Gastroesophageal sphincter (tissue), 4 donors: Measurements from ENCODE around the gene KLRK1. TPM values are rescaled to one million over a fixed set of nuclear protein-coding genes. Genes with fewer than 3 reads are reported as not detected.
"Not testable (repeated sequence)": the region's sequence is repeated elsewhere in the genome, so short reads cannot be mapped to it uniquely, and the experiment has no call there.

Experiments used
- ATAC-seq: fragments of 150-250 bp; one replicate; pipeline ENCODE4 v1.9.1; 2016; ENCODE audit warnings: mild to moderate bottlenecking, moderate library complexity
- H3K27ac ChIP-seq, 4 donors: fragments of 200-600 bp; sonication (generic) in 3 of 4; 1 replicate in 3 of 4; 2 replicates in 1 of 4; pipeline ENCODE4 v1.5.1; 2016 to 2019
- H3K27me3 ChIP-seq: fragments of 200-600 bp; sonication (generic); one replicate; pipeline ENCODE4 v1.5.1; 2019
- H3K36me3 ChIP-seq, 2 donors: fragments of 200-600 bp; sonication (generic); one replicate each; pipeline ENCODE4 v1.5.1; 2019; ENCODE audit warnings: control low read depth in 1 of 2
- H3K4me1 ChIP-seq, 3 donors: fragments of 200-600 bp; sonication (generic); 1 replicate in 2 of 3; 2 replicates in 1 of 3; pipeline ENCODE4 v1.5.1; 2016 to 2019; ENCODE audit warnings: control low read depth in 2 of 3
- H3K4me3 ChIP-seq, 2 donors: fragments of 200-600 bp; sonication (generic); one replicate each; pipeline ENCODE4 v1.5.1; 2019; ENCODE audit warnings: mild to moderate bottlenecking in 1 of 2, moderate library complexity in 1 of 2
- H3K9me3 ChIP-seq, 3 donors: fragments of 200-600 bp; sonication (generic); one replicate each; pipeline ENCODE4 v1.5.1; 2017 to 2019; ENCODE audit warnings: control low read depth in 2 of 3
- CTCF ChIP-seq, 4 experiments: fragments of 200-600 bp in 2 of 4; fragments of 450-650 bp in 2 of 4; sonication (generic) in 1 of 4; IDR thresholded peaks; one replicate each; pipeline ENCODE4 v1.5.1; 2017 to 2019; ENCODE audit warnings: antibody characterized with exemption in 4 of 4, mild to moderate bottlenecking in 2 of 4, moderate library complexity in 2 of 4
- EP300 ChIP-seq: sonication (generic); formaldehyde crosslinking; IDR thresholded peaks from one replicate; pipeline ENCODE4 v1.6.1; 2017; ENCODE audit warnings: antibody characterized with exemption, mild to moderate bottlenecking
- POLR2A ChIP-seq, 2 donors: fragments of 450-650 bp; IDR thresholded peaks; one replicate each; pipeline ENCODE4 v1.6.1; 2017; ENCODE audit warnings: antibody characterized with exemption in 2 of 2, mild to moderate bottlenecking in 2 of 2, moderate library complexity in 1 of 2
- POLR2AphosphoS5 ChIP-seq: sonication (generic); formaldehyde crosslinking; IDR thresholded peaks from one replicate; pipeline ENCODE4 v1.6.1; 2017; ENCODE audit warnings: antibody characterized with exemption
- WGBS, 2 donors: methylation state at CpG; one replicate each; pipeline ENCODE4 v1.1.5; 2018; ENCODE audit warnings: low coverage in 1 of 2; 5-methylcytosine and 5-hydroxymethylcytosine counted together
- total RNA-seq, 4 donors: library from RNA; depleted of rRNA; stranded (reverse); fragments of >200 nt; gene quantifications; one replicate each; pipeline ENCODE4 v1.1.0, GENCODE V29; 2016

KLRK1 gene
- total RNA-seq, 4 donors from 2014 or later: 0.57 to 2.0 (median 0.97) TPM

GRCh38 chr12:10331642-10332239, 58.1 kb downstream of the KLRK1 start:
- Histone ChIP-seq H3K4me3 (no peak overlapping the region), H3K9me3 (peaks cover 0 to 7% (median 0%) of the 10 kb centered on the region in 3 donors), H3K4me1 (no peaks in the 10 kb centered on the region), H3K27ac (no peak overlapping the region), H3K36me3 (no peaks in the 10 kb centered on the region), H3K27me3 (no peaks in the 10 kb centered on the region)
- WGBS, 2 donors: 36 to 44% methylated on average over 2 of the region's 2 CpGs
- ATAC-seq: no peak
- TF ChIP-seq EP300 (no peak), CTCF (IDR thresholded peaks at IDR 0.05) (peak; percentile 14 to 68 (median 58)), POLR2A (IDR thresholded peaks at IDR 0.05) (no peak), POLR2AphosphoS5 (no peak)

GRCh38 chr12:10328691-10329090, 61.1 kb downstream of the KLRK1 start:
- not testable (repeated sequence) for H3K4me3 ChIP-seq, H3K27ac ChIP-seq, H3K27me3 ChIP-seq, H3K36me3 ChIP-seq, ATAC-seq, H3K4me1 ChIP-seq
- H3K9me3 ChIP-seq: peaks cover 0 to 11% (median 0%) of the 10 kb centered on the region in 3 donors
- 60 to 71% methylated on average over 2 of the region's 2 CpGs for WGBS, 2 donors

Other genes with a start within 250 kb of the KLRK1 start
- 1 to 10 TPM in 2 of 4 donors, under 1 TPM in 1, not detected in 1; 0.39 to 6.5 (median 5.5) TPM for gene OLR1, start 217.9 kb downstream of the KLRK1 start, total RNA-seq
- gene TMEM52B, start 211.0 kb downstream of the KLRK1 start, total RNA-seq: 1 to 10 TPM in 1 of 4 donors, not detected in 3; 1.2 TPM
- gene GABARAPL1, start 177.2 kb downstream of the KLRK1 start, total RNA-seq: 100 to 1,000 TPM; 122 to 269 (median 193) TPM
- under 1 TPM; 0.37 to 0.94 (median 0.70) TPM for gene KLRD1, start 82.2 kb downstream of the KLRK1 start, total RNA-seq
- 1 to 10 TPM in 1 of 4 donors, not detected in 3; 2.3 TPM for gene KLRC4, start 19.7 kb upstream of the KLRK1 start, total RNA-seq
- gene KLRC3, start 30.6 kb upstream of the KLRK1 start, total RNA-seq: not detected
- under 1 TPM in 1 of 4 donors, not detected in 3; 0.40 TPM for gene KLRC2, start 46.0 kb upstream of the KLRK1 start, total RNA-seq
- gene KLRC1, start 63.3 kb upstream of the KLRK1 start, total RNA-seq: 1 to 10 TPM in 1 of 4 donors, under 1 TPM in 1, not detected in 2; 0.62 to 1.1 TPM
- gene EIF2S3B, start 115.8 kb upstream of the KLRK1 start, total RNA-seq: under 1 TPM; 0.40 to 0.87 (median 0.81) TPM
- 10 to 100 TPM; 10.2 to 29.7 (median 11.8) TPM for gene MAGOHB, start 223.6 kb upstream of the KLRK1 start, total RNA-seq